ENCODE data around the gene ARAP1. TPM values are rescaled to one million over a fixed set of nuclear protein-coding genes. Genes with fewer than 3 reads are reported as not detected.
A peak's percentile ranks its signal among the peaks of the same experiment; 100 is the strongest.

Gene ARAP1
- total RNA-seq, 1 donor from 2014 or later = 17.6 TPM

- Histone ChIP-seq H3K4me1 (peaks cover 38% of the 10 kb centered on the region), H3K79me2 (ENCODE audit: low read depth) (no peaks in the 10 kb centered on the region), H3K4me2 (peak overlapping the region; percentile 79), H2AFZ (replicated peaks) (no peak overlapping the region), H3K36me3 (no peaks in the 10 kb centered on the region), H3K9me3 (ENCODE audit: low read depth) (no peaks in the 10 kb centered on the region), H3K4me3 (peak overlapping the region; percentile 40), H3K27me3 (peaks cover 55% of the 10 kb centered on the region), H3K9ac (no peak overlapping the region), H3K27ac (no peak overlapping the region), H4K20me1 (ENCODE audit: low read depth) (peaks cover 40% of the 10 kb centered on the region), H3F3A (ENCODE audit: low read depth) (peaks cover 22% of the 10 kb centered on the region)
- no peaks in the 10 kb centered on the region for H3K36me3 Mint-ChIP-seq
- H3K4me1 Mint-ChIP-seq = peaks cover 62% of the 10 kb centered on the region
- DNase-seq (ENCODE audit: low spot score) = peak; percentile 66
- no peak for TF ChIP-seq EZH2phosphoT487 (IDR thresholded peaks at IDR 0.05)
- no peak for TF ChIP-seq CTCF (IDR thresholded peaks at IDR 0.05)
- no peak for TF ChIP-seq EZH2 (IDR thresholded peaks at IDR 0.05)
- no peak overlapping the region for H3K27ac Mint-ChIP-seq
- peak overlapping the region; percentile 46 for H3K4me3 Mint-ChIP-seq
- H3K9me3 Mint-ChIP-seq = no peaks in the 10 kb centered on the region
- H3K27me3 Mint-ChIP-seq (ENCODE audit: insufficient read depth, low read depth) = peaks cover 34% of the 10 kb centered on the region
These were observed 78.8 kb downstream of the ARAP1 start for GRCh38 chr11:72673284-72673942.

- peak overlapping the region; percentile 46 for H3K4me3 Mint-ChIP-seq
- H3K4me1 ChIP-seq = peaks cover 40% of the 10 kb centered on the region
These were observed 79.5 kb downstream of the ARAP1 start for GRCh38 chr11:72672597-72673238.

More at GRCh38 chr11:72672597-72673238, 79.5 kb downstream of the ARAP1 start:
- H3K4me3 ChIP-seq = no peak overlapping the region
- peaks cover 23% of the 10 kb centered on the region for H3F3A ChIP-seq (ENCODE audit: low read depth)
- no peaks in the 10 kb centered on the region for H3K36me3 Mint-ChIP-seq
- no peak overlapping the region for H3K27ac Mint-ChIP-seq
- H3K9ac ChIP-seq = no peak overlapping the region
- TF ChIP-seq EZH2phosphoT487 (IDR thresholded peaks at IDR 0.05) = no peak
- no peak for TF ChIP-seq CTCF (IDR thresholded peaks at IDR 0.05)
- no peak for TF ChIP-seq EZH2 (IDR thresholded peaks at IDR 0.05)
- no peaks in the 10 kb centered on the region for H3K36me3 ChIP-seq
- H3K4me2 ChIP-seq = no peak overlapping the region
- H3K9me3 Mint-ChIP-seq = no peaks in the 10 kb centered on the region
- peaks cover 63% of the 10 kb centered on the region for H3K4me1 Mint-ChIP-seq
- DNase-seq (ENCODE audit: low spot score) = no peak
- H3K27me3 Mint-ChIP-seq (ENCODE audit: insufficient read depth, low read depth) = peaks cover 28% of the 10 kb centered on the region
- H3K9me3 ChIP-seq (ENCODE audit: low read depth) = no peaks in the 10 kb centered on the region
- peaks cover 48% of the 10 kb centered on the region for H3K27me3 ChIP-seq
- H3K27ac ChIP-seq = no peak overlapping the region
- H3K79me2 ChIP-seq (ENCODE audit: low read depth) = no peaks in the 10 kb centered on the region
- H2AFZ ChIP-seq (replicated peaks) = no peak overlapping the region
- H4K20me1 ChIP-seq (ENCODE audit: low read depth) = peaks cover 35% of the 10 kb centered on the region
